K562 (cell line): Measurements from ENCODE around the gene VWA1. TPM values are rescaled to one million over a fixed set of nuclear protein-coding genes. Genes with fewer than 3 reads are reported as not detected.
A peak's percentile ranks its signal among the peaks of the same experiment; 100 is the strongest.

Experiments used
- BHLHE40 ChIP-seq: IDR thresholded peaks from 2 replicates; pipeline ENCODE4 v1.6.1; 2011; ENCODE audit warnings: low read length, improper control_type of control experiment
- CREM ChIP-seq: IDR thresholded peaks from 2 replicates; pipeline ENCODE4 v1.6.1; 2014; ENCODE audit warnings: antibody characterized with exemption, low read depth
- E2F8 ChIP-seq: fragments of 450-650 bp; IDR thresholded peaks from 2 replicates; pipeline ENCODE4 v1.7.1; 2018; ENCODE audit warnings: mild to moderate bottlenecking, low read depth; ENCODE audit not compliant: partially characterized antibody
- HDAC3 ChIP-seq: fragments of 450-650 bp; IDR thresholded peaks from 2 replicates; pipeline ENCODE4 v1.6.1; 2018; ENCODE audit warnings: borderline replicate concordance, mild to moderate bottlenecking, moderate library complexity; ENCODE audit not compliant: partially characterized antibody
- HDAC8 ChIP-seq: fragments of 450-650 bp; IDR thresholded peaks from 2 replicates; pipeline ENCODE4 v1.6.1; 2016; ENCODE audit warnings: mild to moderate bottlenecking, missing genetic modification characterization, moderate library complexity, missing compliant biosample characterization
- KHSRP ChIP-seq: fragments of 450-650 bp; IDR thresholded peaks from 2 replicates; pipeline ENCODE4 v1.6.1; 2017
- NBN ChIP-seq: fragments of 450-650 bp; IDR thresholded peaks from 2 replicates; pipeline ENCODE4 v1.6.1; 2016; ENCODE audit warnings: low read depth, mild to moderate bottlenecking
- NCOR1 ChIP-seq: fragments of 450-650 bp; IDR thresholded peaks from 2 replicates; pipeline ENCODE4 v1.6.1; 2016; ENCODE audit warnings: mild to moderate bottlenecking, moderate library complexity
- NUFIP1 ChIP-seq: fragments of 450-650 bp; IDR thresholded peaks from 2 replicates; pipeline ENCODE4 v1.6.1; 2018; ENCODE audit not compliant: partially characterized antibody
- PCBP2 ChIP-seq: fragments of 200-400 bp; formaldehyde crosslinking; IDR thresholded peaks from 2 replicates; pipeline ENCODE4 v1.6.1; 2018; ENCODE audit warnings: low read length, low read depth, mild to moderate bottlenecking, moderate library complexity; ENCODE audit not compliant: poor library complexity, severe bottlenecking
- PKNOX1 ChIP-seq: fragments of 450-650 bp; IDR thresholded peaks from 2 replicates; pipeline ENCODE4 v1.6.1; 2016
- POLR3A ChIP-seq: IDR thresholded peaks from 2 replicates; pipeline ENCODE4 v1.6.1; 2011; ENCODE audit warnings: borderline replicate concordance, mild to moderate bottlenecking, moderate library complexity; ENCODE audit not compliant: insufficient read length, insufficient read depth; ENCODE audit errors: extremely low read depth
- RBM25 ChIP-seq: fragments of 200-400 bp; formaldehyde crosslinking; IDR thresholded peaks from 2 replicates; pipeline ENCODE4 v1.6.1; 2018; ENCODE audit warnings: low read length, low read depth, moderate library complexity; ENCODE audit not compliant: severe bottlenecking
- XRCC3 ChIP-seq: fragments of 450-650 bp; IDR thresholded peaks from 2 replicates; pipeline ENCODE4 v1.6.1; 2017; ENCODE audit warnings: mild to moderate bottlenecking, moderate library complexity
- ZBTB33 ChIP-seq: sonication (generic); formaldehyde crosslinking; IDR thresholded peaks from 2 replicates; pipeline ENCODE4 v1.8.1; 2023; ENCODE audit warnings: mild to moderate bottlenecking, missing genetic modification reagents
- ZFPM2 ChIP-seq: fragments of 250-450 bp; sonication (Bioruptor Pico); IDR thresholded peaks from 2 replicates; pipeline ENCODE4 v1.5.1; 2022; ENCODE audit warnings: mild to moderate bottlenecking
- ZNF316 ChIP-seq: fragments of 450-650 bp; IDR thresholded peaks from 2 replicates; pipeline ENCODE4 v1.6.1; 2016
- ZNF551 ChIP-seq: fragments of 250-450 bp; sonication (Bioruptor Pico); IDR thresholded peaks from 2 replicates; pipeline ENCODE4 v1.5.0; 2021; ENCODE audit warnings: mild to moderate bottlenecking, moderate library complexity
- ZNF592 ChIP-seq: fragments of 450-650 bp; IDR thresholded peaks from 2 replicates; pipeline ENCODE4 v1.6.1; 2017; ENCODE audit warnings: antibody characterized with exemption, mild to moderate bottlenecking
- ZNF717 ChIP-seq: fragments of 250-450 bp; sonication (Bioruptor Pico); IDR thresholded peaks from 2 replicates; pipeline ENCODE4 v1.5.0; 2021
- polyA plus RNA-seq, 8 experiments: library from polyadenylated mRNA; depleted of rRNA in 4 of 8; stranded (reverse) in 5 of 8; unstranded in 3 of 8; fragments of >200 nt; fragmentation: Nextera tagmentation in 2 of 8; fragmentation: Illumina TruSeq in 1 of 8; extraction: Ambion mirVana in 2 of 8; extraction: Trizol in 1 of 8; gene quantifications; 2 replicates each; pipeline versions ENCODE4 v1.2.1 to v1.2.3, GENCODE V29; 2011 to 2014; ENCODE audit warnings: inconsistent platforms in 1 of 8, missing spikeins in 1 of 8
- total RNA-seq, 7 experiments: library from RNA; depleted of rRNA in 6 of 7; stranded (reverse); fragments of >200 nt in 6 of 7; fragmentation: Illumina TruSeq in 2 of 7; extraction: Trizol in 2 of 7; gene quantifications; 2 replicates each; pipeline versions ENCODE4 v1.2.1 to v1.2.3, GENCODE V29; 2011 to 2021; ENCODE audit warnings: low replicate concordance in 1 of 7

Gene VWA1
- total and polyA plus RNA-seq, 9 of the 15 experiments (the other 6 are each of a cell fraction or from before 2014, with no cell fraction given): 0.01 to 6.4 (median 0.85) TPM

- TF ChIP-seq RBM25 (peak; percentile 81), KHSRP (peak; percentile 90), NUFIP1 (no peak), PKNOX1 (no peak), CREM (peak; percentile 99), ZNF316 (no peak), HDAC8 (tag) (no peak), ZNF717 (CRISPR knock-in tag) (no peak), HDAC3 (no peak), NCOR1 (no peak), PCBP2 (no peak), BHLHE40 (peak; percentile 59; the same call in 1 of the 2 replicates), ZFPM2 (CRISPR knock-in tag) (no peak), ZNF592 (no peak), E2F8 (peak; percentile 97), ZNF551 (CRISPR knock-in tag) (no peak), POLR3A (no peak), NBN (peak; percentile 50), XRCC3 (no peak), ZBTB33 (peak; percentile 50; the same call in 1 of the 2 replicates)
Observed at GRCh38 chr1:1471389-1472052, 36.0 kb downstream of the VWA1 start, which contains the start of gene ATAD3B (continued).
